CD4-positive, alpha-beta T cell treated with Interleukin-12 subunit alpha and Interleukin-12 subunit beta, for 1 hour (primary cell): ENCODE measurements around the gene CADM1.
"Not testable (repeated sequence)": the region's sequence is repeated elsewhere in the genome, so short reads cannot be mapped to it uniquely, and the experiment has no call there.

Experiments
- DNase-seq: peaks from one replicate; pipeline ENCODE4 v3.0.0-alpha.2; 2020

Gene CADM1

GRCh38 chr11:115476463-115477286, 27.5 kb downstream of the CADM1 start:
- no peak for DNase-seq

- no peak for DNase-seq
These were observed 28.7 kb downstream of the CADM1 start for GRCh38 chr11:115475564-115475963.

DNA sequence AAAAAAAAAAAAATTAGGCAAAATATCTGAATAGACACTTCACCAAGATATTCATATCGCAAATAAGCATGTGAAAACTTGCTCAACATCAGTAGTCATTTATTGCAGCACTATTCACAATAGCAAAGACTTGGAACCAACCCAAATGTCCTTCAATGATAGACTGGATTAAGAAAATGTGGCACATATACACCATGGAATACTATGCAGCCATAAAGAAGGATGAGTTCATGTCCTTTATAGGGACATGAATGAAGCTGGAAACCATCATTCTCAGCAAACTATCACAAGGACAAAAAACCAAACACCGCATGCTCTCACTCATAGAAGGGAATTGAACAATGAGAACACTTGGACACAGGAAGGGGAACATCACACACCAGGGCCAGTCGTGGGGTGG, 29.9 kb downstream of the CADM1 start:
- not testable (repeated sequence) for DNase-seq

DNA sequence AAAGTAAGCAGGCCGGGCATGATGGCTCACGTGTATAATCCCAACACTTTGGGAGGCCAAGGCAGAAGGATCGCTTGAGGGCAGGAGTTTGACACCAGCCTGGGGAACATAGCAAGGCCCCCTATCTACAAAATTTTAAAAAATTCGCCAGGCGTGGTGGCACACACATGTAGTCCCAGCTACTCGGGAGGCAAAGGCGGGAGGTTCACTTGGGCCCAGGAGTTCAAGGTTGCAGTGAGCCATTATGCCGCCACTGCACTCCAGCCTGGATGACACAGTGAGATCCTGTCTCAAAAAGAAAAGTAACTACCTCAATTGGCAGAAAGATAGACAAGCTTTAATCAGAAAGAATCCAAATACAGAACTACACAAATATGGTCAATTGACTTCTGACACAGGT, 31.0 kb downstream of the CADM1 start:
- DNase-seq = no peak

- no peak for DNase-seq
These were observed 32.8 kb downstream of the CADM1 start for GRCh38 chr11:115471367-115471766.

DNA sequence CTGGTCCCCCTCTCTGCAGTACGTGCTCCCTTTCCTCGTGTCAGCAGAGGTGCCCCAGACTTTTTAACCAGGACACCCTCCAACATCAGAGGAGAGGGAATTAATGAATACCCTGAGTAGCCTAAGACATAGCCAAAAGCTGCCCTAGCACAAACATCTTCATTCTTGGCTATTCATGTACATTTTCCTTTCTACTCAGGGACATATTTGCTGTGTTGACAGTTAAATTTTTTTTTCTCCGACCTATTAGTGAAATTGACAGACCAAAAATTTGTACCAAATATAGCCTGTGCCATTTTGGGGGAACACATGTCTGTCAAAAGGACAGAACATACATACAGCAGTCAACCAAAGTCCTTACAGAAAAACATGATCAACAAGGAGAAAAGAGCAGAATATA, 33.3 kb downstream of the CADM1 start:
- no peak for DNase-seq

DNA sequence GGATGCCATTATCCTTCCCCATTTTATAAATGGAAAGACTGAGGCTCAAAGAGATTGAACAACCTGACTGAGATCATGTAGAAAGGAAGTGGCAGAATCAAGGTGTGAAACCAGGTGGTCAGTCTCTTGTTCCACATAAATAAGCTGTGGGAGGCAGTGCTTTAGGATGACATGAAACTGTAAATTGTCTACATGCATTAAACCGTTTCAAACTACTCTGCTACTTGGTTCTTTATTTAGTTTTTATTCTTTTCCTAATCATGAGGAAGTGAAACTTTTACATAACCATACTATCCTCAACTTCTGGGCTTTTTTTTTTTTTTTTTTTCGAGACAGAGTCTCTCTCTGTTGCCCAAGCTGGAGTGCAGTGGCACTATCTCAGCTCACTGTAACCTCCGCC, 34.9 kb downstream of the CADM1 start:
- no peak for DNase-seq

- DNase-seq = no peak
These were observed 38.1 kb downstream of the CADM1 start for GRCh38 chr11:115466122-115466521.

GRCh38 chr11:115464269-115464668, 39.9 kb downstream of the CADM1 start:
- no peak for DNase-seq

GRCh38 chr11:115463606-115464005, 40.6 kb downstream of the CADM1 start:
- no peak for DNase-seq

DNA sequence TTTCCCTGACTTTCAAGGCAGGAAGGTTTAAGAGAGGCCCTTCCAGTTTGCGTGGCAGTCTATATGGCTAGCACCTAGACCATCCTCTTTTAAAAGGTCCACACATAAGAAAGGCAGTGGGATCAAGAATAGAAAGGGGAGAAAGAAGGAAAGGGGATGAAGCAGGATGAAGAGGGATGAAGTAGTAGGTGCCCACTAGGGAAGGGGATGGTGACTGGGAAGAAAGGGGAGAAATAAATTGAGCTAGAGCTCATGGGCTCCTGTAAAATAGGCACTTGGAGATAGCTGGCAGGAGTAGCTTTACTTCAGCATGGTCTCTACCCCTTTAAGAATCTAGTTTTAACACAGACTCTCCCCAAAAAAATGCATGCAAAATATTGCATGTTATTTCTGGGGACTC, 41.5 kb downstream of the CADM1 start:
- DNase-seq = no peak

DNA sequence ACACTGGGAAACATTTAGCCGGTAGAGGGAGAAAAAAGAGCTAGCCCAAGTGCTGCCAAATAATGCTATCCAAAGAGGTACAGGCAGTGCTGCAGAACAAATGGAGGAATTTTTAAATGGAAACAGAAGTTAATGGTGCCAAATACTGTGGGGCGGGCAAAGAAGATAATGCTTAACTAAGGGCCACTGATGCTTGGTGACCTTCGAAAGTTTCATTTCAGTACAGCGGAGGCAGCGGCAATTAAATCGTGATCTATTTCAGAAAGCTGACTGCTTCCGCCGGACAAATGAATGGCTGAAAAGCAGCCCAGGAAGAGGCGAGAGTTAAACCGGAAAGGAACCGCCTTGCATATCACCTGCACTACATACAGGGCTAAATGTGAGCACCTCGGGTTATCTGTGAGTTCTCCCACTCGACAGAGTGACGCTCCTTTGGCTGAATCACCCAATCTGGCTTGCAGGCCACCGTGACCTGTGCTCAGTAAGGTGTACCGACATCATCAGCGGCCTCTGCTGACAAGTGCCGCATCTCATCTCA, 42.1 kb downstream of the CADM1 start:
- no peak for DNase-seq

DNA sequence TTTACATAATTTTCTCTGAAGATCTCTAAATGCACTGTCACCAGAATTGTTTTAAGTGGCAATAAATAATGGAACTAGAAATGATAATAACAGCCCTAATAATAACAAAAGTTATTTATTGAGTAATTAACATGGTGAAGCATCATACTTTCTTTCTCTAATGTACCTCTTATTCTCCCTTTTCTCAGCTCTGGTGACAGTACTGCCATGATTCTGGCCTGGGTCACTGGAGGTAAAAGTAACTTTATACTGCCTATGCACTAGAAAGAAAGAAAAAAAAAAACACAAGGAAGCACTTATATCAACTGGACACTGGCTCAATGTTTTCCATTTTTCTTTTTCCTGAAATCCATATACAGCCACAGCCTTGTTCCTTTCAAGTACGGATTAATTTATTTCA, 43.7 kb downstream of the CADM1 start:
- DNase-seq = no peak

- no peak for DNase-seq
These were observed 44.7 kb downstream of the CADM1 start for GRCh38 chr11:115459563-115459962.

- DNase-seq = no peak
These were observed 45.3 kb downstream of the CADM1 start for GRCh38 chr11:115458877-115459276.

DNA sequence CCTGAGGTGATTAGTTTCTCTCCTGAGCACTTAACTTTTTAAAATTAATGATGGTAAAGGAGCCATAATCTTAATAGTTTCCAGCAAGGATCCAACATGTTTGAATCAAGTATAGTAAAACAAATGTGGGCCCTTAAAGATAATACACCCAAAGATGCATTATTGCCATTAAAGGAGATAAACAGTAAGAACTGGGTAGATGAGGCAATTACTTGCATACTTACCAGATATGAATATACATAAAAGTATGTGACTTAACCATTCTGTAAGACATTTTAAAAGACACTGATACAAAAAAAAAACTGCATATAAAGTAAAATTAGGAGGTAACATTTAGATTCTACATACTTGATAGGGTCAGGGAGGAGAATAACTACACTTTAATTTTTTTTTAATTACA, 48.2 kb downstream of the CADM1 start:
- no peak for DNase-seq

DNA sequence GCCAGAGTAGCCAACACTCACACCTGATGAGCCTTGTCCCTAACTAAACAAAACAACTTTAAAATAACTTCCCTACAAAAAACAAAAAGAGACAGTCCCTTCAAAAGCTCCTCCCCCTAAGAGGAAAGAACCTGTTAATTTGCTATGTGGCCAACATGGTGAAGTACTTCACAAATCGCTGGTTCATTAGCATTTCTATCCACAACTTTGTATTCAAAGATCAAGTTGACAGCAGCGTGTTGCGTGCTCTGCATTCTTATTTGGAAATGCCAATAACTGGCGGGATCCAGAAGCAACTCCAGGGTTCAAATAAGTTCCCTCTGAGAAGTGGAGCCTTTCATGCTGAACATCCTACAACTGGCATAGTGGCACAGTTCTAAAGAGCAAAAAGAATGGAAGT, 48.6 kb downstream of the CADM1 start:
- DNase-seq = no peak

DNA sequence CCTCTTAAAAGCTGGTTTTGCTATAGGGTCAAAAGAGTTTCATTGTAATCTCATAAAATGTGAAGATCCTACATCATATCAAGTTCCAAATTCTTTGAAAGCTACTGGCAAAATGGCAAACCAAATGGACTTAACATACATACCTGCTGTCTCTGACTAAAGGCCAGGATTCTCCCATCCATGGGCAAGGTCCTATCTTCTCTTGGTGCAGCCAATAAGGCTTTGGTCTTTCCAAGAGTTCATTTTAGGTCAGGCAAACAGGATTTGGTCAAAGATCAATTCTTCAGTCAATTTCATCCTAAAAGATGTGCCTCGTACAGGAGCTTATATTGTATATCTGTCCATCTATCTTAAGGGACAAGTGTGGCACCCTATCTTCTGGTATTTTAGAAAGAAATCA, 49.7 kb downstream of the CADM1 start:
- no peak for DNase-seq

- DNase-seq = no peak
These were observed 50.3 kb downstream of the CADM1 start for GRCh38 chr11:115453693-115454490.

GRCh38 chr11:115452241-115452640, 52.0 kb downstream of the CADM1 start:
- DNase-seq = no peak

GRCh38 chr11:115450519-115450918, 53.7 kb downstream of the CADM1 start:
- no peak for DNase-seq

DNA sequence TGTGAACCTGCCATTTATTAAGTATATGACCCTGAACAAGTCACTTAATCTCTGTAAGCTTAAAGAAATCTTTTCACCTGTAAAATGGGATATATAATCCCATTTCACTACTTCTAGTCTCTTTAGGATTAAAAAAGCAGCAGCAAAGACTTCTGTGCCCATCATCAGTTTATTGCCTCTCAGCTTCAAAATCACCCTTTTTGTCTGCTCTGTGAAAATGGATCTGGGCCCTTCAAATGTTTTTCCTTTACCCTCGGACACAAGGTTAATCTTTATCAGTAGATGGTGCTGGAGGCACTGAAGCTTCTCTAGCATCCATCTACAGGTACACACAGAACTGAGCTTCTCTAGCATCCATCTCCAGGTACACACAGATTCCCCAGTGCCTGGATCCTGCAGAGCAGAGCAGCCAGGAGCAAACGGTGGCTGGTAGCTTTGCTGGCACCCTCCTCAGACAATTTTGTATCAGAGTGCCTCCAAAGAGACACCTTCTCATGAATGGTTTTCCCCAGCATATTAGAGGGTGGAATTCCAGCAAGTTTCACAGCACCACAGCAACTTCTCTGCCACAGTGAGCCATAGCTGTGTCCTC, 56.8 kb downstream of the CADM1 start:
- DNase-seq = no peak

GRCh38 chr11:115446214-115446613, 58.0 kb downstream of the CADM1 start:
- DNase-seq = no peak

- no peak for DNase-seq
These were observed 59.7 kb downstream of the CADM1 start for GRCh38 chr11:115444542-115444941.
